HepG2 (cell line): ENCODE data around the gene NUTM2A.
"Not testable (repeated sequence)": the region's sequence is repeated elsewhere in the genome, so short reads cannot be mapped to it uniquely, and the experiment has no call there.

Source experiments
- EP300 ChIP-seq, 3 experiments: sonication (generic) in 1 of 3; formaldehyde crosslinking in 1 of 3; IDR thresholded peaks; 2 replicates each; pipeline versions ENCODE4 v1.5.1 to v1.6.1; 2011 to 2020; ENCODE audit warnings: low read depth in 2 of 3, low read length in 2 of 3, borderline replicate concordance in 1 of 3, improper control_type of control experiment in 1 of 3, mild to moderate bottlenecking in 1 of 3, missing genetic modification reagents in 1 of 3, moderate library complexity in 1 of 3
- TF ChIP-seq, protein P1 (sequence below): sonication (generic); formaldehyde crosslinking; IDR thresholded peaks from 2 replicates; pipeline ENCODE4 v1.4.0; 2020; ENCODE audit warnings: mild to moderate bottlenecking, missing genetic modification reagents, borderline replicate concordance

DNA sequence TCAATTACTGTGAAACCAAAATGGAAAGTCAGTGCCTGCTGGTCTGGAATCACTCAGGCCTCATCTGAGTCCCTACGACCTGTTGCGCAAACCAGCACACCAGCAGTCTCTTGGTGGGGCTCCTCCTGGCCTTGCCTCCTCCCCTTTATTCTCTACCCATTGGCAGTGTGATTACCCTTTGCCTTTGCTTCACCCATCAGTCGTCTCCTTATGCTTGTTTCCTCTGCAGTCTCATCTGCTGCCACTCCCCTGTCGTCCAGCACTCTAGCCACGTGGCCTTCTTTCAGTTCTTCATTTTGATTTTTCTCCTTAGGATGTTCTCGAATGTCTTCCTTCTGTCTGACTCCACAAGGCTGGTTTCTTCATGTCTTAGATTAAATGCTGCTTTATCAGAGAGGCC, 40.8 kb upstream of the NUTM2A start:
- not testable (repeated sequence) for TF ChIP-seq EP300 (IDR thresholded peaks at IDR 0.05; ENCODE audit: low read depth in 2 of 2, low read length in 2 of 2); EP300 (CRISPR knock-in tag; IDR thresholded peaks at IDR 0.05; ENCODE audit: borderline replicate concordance)
- TF ChIP-seq, protein P1, sequence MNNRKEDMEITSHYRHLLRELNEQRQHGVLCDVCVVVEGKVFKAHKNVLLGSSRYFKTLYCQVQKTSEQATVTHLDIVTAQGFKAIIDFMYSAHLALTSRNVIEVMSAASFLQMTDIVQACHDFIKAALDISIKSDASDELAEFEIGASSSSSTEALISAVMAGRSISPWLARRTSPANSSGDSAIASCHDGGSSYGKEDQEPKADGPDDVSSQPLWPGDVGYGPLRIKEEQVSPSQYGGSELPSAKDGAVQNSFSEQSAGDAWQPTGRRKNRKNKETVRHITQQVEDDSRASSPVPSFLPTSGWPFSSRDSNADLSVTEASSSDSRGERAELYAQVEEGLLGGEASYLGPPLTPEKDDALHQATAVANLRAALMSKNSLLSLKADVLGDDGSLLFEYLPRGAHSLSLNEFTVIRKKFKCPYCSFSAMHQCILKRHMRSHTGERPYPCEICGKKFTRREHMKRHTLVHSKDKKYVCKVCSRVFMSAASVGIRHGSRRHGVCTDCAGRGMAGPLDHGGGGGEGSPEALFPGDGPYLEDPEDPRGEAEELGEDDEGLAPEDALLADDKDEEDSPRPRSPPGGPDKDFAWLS, result not testable (repeated sequence)
